LNCAP (cell line): ENCODE measurements around the gene TSTD2.

Experiments used
- CTCF ChIP-seq: fragments of 450-650 bp; IDR thresholded peaks from 2 replicates; pipeline ENCODE4 v1.5.1; 2017; ENCODE audit warnings: mild to moderate bottlenecking

Gene TSTD2

DNA sequence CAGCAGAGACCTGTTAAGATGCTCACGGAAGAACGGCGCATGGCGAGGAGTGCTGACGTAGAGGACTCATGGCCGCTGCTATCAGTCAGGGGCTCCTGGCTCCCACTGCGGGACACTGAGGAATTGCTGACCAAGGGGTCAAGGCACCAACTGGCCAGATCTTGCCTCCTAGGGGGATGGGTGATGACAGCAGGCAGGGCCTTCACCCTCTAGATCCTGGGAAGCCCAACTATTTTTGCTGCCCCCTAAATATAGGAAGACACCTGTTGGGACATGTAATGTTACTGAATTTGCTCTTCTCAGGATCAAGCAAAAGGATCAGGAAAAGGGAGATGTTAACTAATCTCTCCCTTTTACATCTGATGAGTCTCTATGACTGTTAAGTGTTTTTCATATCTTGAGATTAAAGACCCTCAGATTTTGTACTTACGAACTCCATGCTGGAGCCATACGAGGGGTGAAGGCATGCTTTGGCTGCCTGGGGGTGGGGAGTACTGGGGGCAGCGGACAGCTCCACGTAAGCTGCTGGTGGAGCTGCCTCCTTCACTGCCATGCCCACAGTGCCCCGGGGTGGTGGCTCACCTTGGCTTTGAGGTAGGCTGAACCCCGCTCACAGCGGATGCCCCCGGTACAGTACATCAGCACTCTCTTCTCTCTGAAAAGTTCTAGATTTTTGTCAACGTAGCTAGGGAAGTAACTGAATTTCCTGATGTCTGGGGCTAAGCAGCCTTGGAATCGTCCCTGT, 28.1 kb downstream of the TSTD2 start:
- TF ChIP-seq CTCF: no peak

GRCh38 chr9:97602430-97602829, 30.7 kb downstream of the TSTD2 start:
- TF ChIP-seq CTCF: no peak

DNA sequence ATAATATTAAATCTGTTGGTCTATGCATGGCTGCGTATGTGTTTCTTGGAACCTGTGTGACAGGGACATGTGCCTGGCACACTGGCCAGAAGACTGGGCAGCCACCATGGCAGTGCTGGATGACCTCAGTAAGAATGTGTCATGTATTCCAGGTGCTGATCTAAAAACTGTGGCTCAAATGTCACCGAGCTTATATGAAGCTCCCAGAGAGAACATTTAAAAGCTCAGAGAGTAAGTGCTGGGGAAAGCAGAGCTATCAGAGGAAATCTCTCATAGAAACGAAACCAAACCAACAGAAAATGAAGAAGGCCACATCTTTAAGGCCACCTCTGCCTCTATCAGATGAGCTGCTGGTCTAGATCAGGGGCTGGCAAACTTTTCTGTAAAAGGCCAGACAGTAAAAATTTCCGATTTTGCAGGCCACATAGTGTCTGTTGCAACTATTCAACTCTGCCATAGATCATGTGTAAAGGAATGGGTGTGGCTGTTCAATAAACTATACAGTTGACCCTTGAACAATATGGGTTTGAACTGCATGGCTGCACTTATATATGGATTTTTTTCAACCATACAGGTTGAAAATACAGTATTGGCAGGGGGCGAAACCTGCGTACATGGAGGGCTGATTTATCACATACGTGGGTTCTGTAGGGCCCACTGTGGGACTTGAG, 31.8 kb downstream of the TSTD2 start:
- TF ChIP-seq CTCF: no peak

DNA sequence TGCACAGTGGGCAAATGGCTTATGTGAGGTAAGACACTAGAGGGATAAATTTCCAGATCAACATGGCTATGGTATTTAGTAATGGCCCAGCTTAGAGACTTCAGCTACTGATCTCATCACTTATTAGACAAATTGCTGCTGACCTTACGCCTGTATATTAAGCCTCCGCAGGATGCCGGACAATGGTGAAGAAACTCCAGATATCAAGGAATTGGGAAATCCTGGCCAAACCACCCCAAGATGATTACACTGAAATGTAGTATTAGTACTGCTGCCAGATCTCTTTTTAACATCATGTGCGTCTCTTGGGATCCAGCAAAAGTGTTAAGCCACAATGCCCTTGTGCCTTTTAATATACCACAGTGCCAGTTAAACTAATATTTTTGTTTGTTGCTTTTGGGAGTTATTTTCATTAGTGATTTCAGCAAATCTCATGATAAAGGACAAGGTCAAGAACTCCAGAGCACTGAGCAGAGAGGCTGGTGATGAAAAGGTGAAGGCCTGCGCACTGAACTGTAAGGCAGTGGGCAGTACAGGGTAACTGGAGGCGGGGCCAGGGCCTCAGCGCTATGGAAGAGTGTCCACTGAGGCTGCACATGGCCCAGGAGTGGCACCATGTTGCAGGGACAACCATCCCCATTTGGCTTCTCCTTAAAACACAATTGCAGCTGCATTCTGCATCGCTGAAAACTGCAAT, 32.5 kb downstream of the TSTD2 start:
- TF ChIP-seq CTCF: no peak

DNA sequence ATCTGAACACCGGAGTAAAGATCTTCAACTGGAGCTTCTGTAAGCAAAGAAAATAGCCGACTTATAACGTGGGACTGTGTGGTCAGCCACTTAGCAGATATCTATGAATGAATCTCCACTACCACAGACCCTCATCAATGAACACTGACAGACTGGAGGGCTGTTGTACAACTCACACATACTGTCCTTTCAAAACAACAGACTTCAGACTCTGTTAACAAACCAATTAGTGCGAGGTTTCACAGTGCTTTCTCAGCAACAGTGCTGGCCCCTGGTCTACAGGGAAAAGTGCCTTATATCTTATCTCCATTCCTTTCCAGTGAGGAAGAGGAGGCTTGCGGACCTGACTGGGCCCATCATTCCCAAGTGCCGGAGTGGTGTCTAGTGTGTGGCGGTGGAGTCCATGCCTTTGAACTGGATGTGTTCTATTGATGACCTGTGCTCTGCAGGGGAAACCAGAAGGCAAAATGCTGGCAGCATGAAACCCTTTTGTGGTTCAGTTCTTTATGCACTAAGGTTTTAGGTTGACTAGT, 33.8 kb downstream of the TSTD2 start:
- no peak for TF ChIP-seq CTCF

GRCh38 chr9:97598461-97599288, 34.5 kb downstream of the TSTD2 start:
- TF ChIP-seq CTCF: peak; percentile 84

DNA sequence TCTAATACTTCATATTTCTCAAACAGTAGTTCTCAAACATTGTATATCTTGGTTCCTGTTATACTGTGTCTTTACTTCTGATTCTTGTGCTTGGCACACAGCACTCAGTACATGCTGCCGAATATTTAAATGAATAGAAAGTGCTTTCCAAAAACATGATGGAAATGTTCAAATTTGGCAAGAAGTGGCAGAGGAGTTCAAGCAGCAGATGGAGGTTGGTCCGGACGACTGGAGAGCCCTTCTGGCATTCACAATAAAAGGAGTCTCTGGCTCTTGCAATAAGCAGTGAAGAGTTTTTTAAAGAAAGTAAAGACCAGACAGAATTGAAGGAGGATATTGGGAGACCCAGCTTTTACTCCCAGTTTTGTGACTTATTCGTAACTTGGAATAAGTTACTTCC, 36.3 kb downstream of the TSTD2 start:
- no peak for TF ChIP-seq CTCF
